MM.1S (cell line): ENCODE data around the gene PACS2.

Experiments used
- DNase-seq: peaks from one replicate; pipeline ENCODE4 v3.0.0-alpha.2; 2015
- H2AFZ ChIP-seq: fragments of 300-600 bp; sonication (generic); 2 replicates; pipeline ENCODE4 v1.6.0; 2016; ENCODE audit warnings: antibody characterized with exemption, low read length
- H3F3A ChIP-seq: fragments of 300-600 bp; sonication (generic); 2 replicates; pipeline ENCODE4 v1.6.1; 2016; ENCODE audit warnings: mild to moderate bottlenecking, antibody characterized with exemption, low read length, moderate library complexity, mixed read lengths; ENCODE audit not compliant: insufficient read depth
- H3K27ac ChIP-seq: fragments of 300-600 bp; sonication (generic); 2 replicates; pipeline ENCODE4 v1.5.1; 2016; ENCODE audit warnings: mild to moderate bottlenecking, low read length
- H3K27me3 ChIP-seq: fragments of 300-600 bp; sonication (generic); replicated peaks from 2 replicates; pipeline ENCODE4 v1.6.0; 2016; ENCODE audit warnings: low read length; ENCODE audit not compliant: insufficient read depth
- H3K36me3 ChIP-seq: fragments of 300-600 bp; sonication (generic); replicated peaks from 2 replicates; pipeline ENCODE4 v1.6.1; 2016; ENCODE audit warnings: mild to moderate bottlenecking, low read length, mixed read lengths; ENCODE audit not compliant: insufficient read depth
- H3K4me1 ChIP-seq: fragments of 300-600 bp; sonication (generic); 2 replicates; pipeline ENCODE4 v1.6.1; 2016; ENCODE audit warnings: low read length, mixed read lengths
- H3K4me2 ChIP-seq: fragments of 300-600 bp; sonication (generic); 2 replicates; pipeline ENCODE4 v1.6.0; 2016; ENCODE audit warnings: low read depth, low read length
- H3K4me3 ChIP-seq: fragments of 300-600 bp; sonication (generic); 2 replicates; pipeline ENCODE4 v1.5.1; 2016; ENCODE audit warnings: low read length, mixed read lengths
- H3K79me2 ChIP-seq: fragments of 300-600 bp; sonication (generic); 2 replicates; pipeline ENCODE4 v1.6.1; 2016; ENCODE audit warnings: mixed run types, low read length, mixed read lengths
- H3K9ac ChIP-seq: fragments of 300-600 bp; sonication (generic); 2 replicates; pipeline ENCODE4 v1.6.1; 2016; ENCODE audit warnings: low read length, mixed read lengths
- H3K9me2 ChIP-seq: fragments of 300-600 bp; sonication (generic); replicated peaks from 2 replicates; pipeline ENCODE4 v1.6.1; 2016; ENCODE audit warnings: mild to moderate bottlenecking, low read length, mixed read lengths; ENCODE audit not compliant: insufficient read depth
- H3K9me3 ChIP-seq: fragments of 300-600 bp; sonication (generic); replicated peaks from 2 replicates; pipeline ENCODE4 v1.6.1; 2016; ENCODE audit warnings: mild to moderate bottlenecking, low read length, mixed read lengths; ENCODE audit not compliant: insufficient read depth
- H4K20me1 ChIP-seq: fragments of 300-600 bp; sonication (generic); 2 replicates; pipeline ENCODE4 v1.6.1; 2016; ENCODE audit warnings: mild to moderate bottlenecking, low read length, moderate library complexity, mixed read lengths; ENCODE audit not compliant: insufficient read depth
- CTCF ChIP-seq: fragments of 300-600 bp; sonication (generic); IDR thresholded peaks from 2 replicates; pipeline ENCODE4 v1.5.1; 2016; ENCODE audit warnings: antibody characterized with exemption, low read length, mixed read lengths
- EZH2 ChIP-seq: fragments of 300-600 bp; sonication (generic); optimal IDR thresholded peaks from 2 replicates; pipeline ENCODE3; 2017; ENCODE audit warnings: low read depth, mild to moderate bottlenecking, antibody characterized with exemption, low read length, mixed read lengths
- EZH2phosphoT487 ChIP-seq: fragments of 300-600 bp; sonication (generic); IDR thresholded peaks from 2 replicates; pipeline ENCODE4 v1.6.1; 2018; ENCODE audit warnings: antibody characterized with exemption, low read length

PACS2 gene

GRCh38 chr14:105279642-105280361 lies 34.7 kb upstream of the PACS2 start:
- TF ChIP-seq CTCF (no peak), EZH2 (no peak), EZH2phosphoT487 (no peak)
- no peak overlapping the region for H3K4me2 ChIP-seq
- H3F3A ChIP-seq = no peaks in the 10 kb centered on the region
- DNase-seq = no peak
- H2AFZ ChIP-seq = no peak overlapping the region
- no peaks in the 10 kb centered on the region for H3K9me2 ChIP-seq
- no peak overlapping the region for H3K27ac ChIP-seq
- H3K9ac ChIP-seq = no peak overlapping the region
- no peaks in the 10 kb centered on the region for H3K4me1 ChIP-seq
- H3K27me3 ChIP-seq = no peaks in the 10 kb centered on the region
- H3K9me3 ChIP-seq = no peaks in the 10 kb centered on the region
- no peak overlapping the region for H3K4me3 ChIP-seq
- no peaks in the 10 kb centered on the region for H4K20me1 ChIP-seq
- no peaks in the 10 kb centered on the region for H3K36me3 ChIP-seq
- peaks cover 5% of the 10 kb centered on the region for H3K79me2 ChIP-seq

- DNase-seq = no peak
- H3K9me3 ChIP-seq = no peaks in the 10 kb centered on the region
- H3K9me2 ChIP-seq = no peaks in the 10 kb centered on the region
- H3K4me2 ChIP-seq = no peak overlapping the region
- H3K27ac ChIP-seq = no peak overlapping the region
- no peak overlapping the region for H3K4me3 ChIP-seq
- H3K9ac ChIP-seq = no peak overlapping the region
- no peaks in the 10 kb centered on the region for H3K36me3 ChIP-seq
- TF ChIP-seq EZH2phosphoT487 (no peak), EZH2 (no peak), CTCF (no peak)
- peaks cover 5% of the 10 kb centered on the region for H3K79me2 ChIP-seq
- no peaks in the 10 kb centered on the region for H3K4me1 ChIP-seq
- no peaks in the 10 kb centered on the region for H3F3A ChIP-seq
- no peaks in the 10 kb centered on the region for H3K27me3 ChIP-seq
- H2AFZ ChIP-seq = no peak overlapping the region
- no peaks in the 10 kb centered on the region for H4K20me1 ChIP-seq
These were observed 34.0 kb upstream of the PACS2 start for GRCh38 chr14:105280525-105280924.

GRCh38 chr14:105281371-105282097 lies 33.0 kb upstream of the PACS2 start:
- H2AFZ ChIP-seq = no peak overlapping the region
- H3K9ac ChIP-seq = no peak overlapping the region
- no peaks in the 10 kb centered on the region for H3K27me3 ChIP-seq
- TF ChIP-seq CTCF = no peak
- no peak for TF ChIP-seq EZH2
- no peak for TF ChIP-seq EZH2phosphoT487
- H3K36me3 ChIP-seq = no peaks in the 10 kb centered on the region
- no peaks in the 10 kb centered on the region for H4K20me1 ChIP-seq
- no peaks in the 10 kb centered on the region for H3F3A ChIP-seq
- H3K9me2 ChIP-seq = no peaks in the 10 kb centered on the region
- no peaks in the 10 kb centered on the region for H3K4me1 ChIP-seq
- H3K9me3 ChIP-seq = no peaks in the 10 kb centered on the region
- H3K27ac ChIP-seq = no peak overlapping the region
- no peak overlapping the region for H3K4me3 ChIP-seq
- H3K79me2 ChIP-seq = peaks cover 5% of the 10 kb centered on the region
- H3K4me2 ChIP-seq = no peak overlapping the region
- no peak for DNase-seq
